BJ (cell line): ENCODE measurements around the gene SIPA1L3. TPM values are rescaled to one million over a fixed set of nuclear protein-coding genes. Genes with fewer than 3 reads are reported as not detected.

Source experiments
- CTCF ChIA-PET: fragments of 350-600 bp; formaldehyde crosslinking; extraction: SDS; loops from one replicate; lab custom pipeline; 2021; ENCODE audit warnings: antibody characterized with exemption, inconsistent platforms; lab: Yijun Ruan, JAX
- POLR2A ChIA-PET: fragments of 300-600 bp; sonication (Branson Sonifier 250); formaldehyde crosslinking; extraction: SDS; loops from one replicate; lab custom pipeline; 2021; ENCODE audit warnings: antibody characterized with exemption; lab: Charles Lee
- DNase-seq: peaks from one replicate; pipeline ENCODE4 v3.0.0-alpha.2; 2011; ENCODE audit warnings: low read depth
- H3K27me3 ChIP-seq: 2 replicates; pipeline ENCODE4 v1.6.0; 2011; ENCODE audit warnings: low read length; ENCODE audit not compliant: control insufficient read depth, insufficient read depth
- H3K36me3 ChIP-seq: 2 replicates; pipeline ENCODE4 v1.5.1; 2011; ENCODE audit warnings: low read length; ENCODE audit not compliant: control insufficient read depth, insufficient read depth
- H3K4me3 ChIP-seq: 2 replicates; pipeline ENCODE4 v1.5.1; 2011; ENCODE audit warnings: low read depth, mild to moderate bottlenecking, control low read depth, low read length
- CTCF ChIP-seq: IDR thresholded peaks from 2 replicates; pipeline ENCODE4 v1.5.1; 2011; ENCODE audit warnings: low read depth, mild to moderate bottlenecking, control low read depth, inconsistent platforms, low read length, moderate library complexity; ENCODE audit not compliant: insufficient read depth
- polyA plus RNA-seq: library from polyadenylated mRNA; depleted of rRNA; stranded (reverse); fragments of >200 nt; gene quantifications from 2 replicates; pipeline ENCODE4 v1.2.3, GENCODE V29; 2011

The SIPA1L3 gene
- polyA plus RNA-seq, 1 experiment = 4.5 TPM

DNA sequence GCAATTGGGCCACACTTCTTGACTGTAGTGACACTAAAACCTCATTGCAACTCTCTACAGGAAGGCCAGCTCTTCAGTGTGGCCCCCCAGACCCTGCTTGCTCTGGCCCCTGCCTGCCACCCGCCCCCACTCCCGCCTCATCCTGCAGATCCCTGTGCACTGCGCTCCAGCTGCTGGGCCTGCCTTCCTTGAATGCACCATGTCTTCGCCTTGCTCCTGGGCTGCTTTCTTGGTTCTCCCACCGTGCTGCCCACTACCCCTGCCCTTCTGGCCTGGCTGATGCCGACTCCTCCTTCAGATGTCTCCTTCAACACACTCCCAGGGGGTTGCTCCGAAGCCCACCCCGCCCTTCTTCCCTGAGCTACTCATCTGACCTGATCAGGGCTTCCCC, 98.2 kb downstream of the SIPA1L3 start:
- H3K4me3 ChIP-seq = no peak overlapping the region
- no peaks in the 10 kb centered on the region for H3K27me3 ChIP-seq
- no peaks in the 10 kb centered on the region for H3K36me3 ChIP-seq
- ChIA-PET CTCF (interaction anchor here (0.8 to 3.5 kb wide), 5 partner anchors 15 to 102 kb away, joined by 3 to 13 read pairs (median 3); no protein-coding TSS in a partner anchor), POLR2A (no interaction called here)
- no peak for DNase-seq
- TF ChIP-seq CTCF = no peak

- no peaks in the 10 kb centered on the region for H3K27me3 ChIP-seq
- no peak for DNase-seq
- no peak overlapping the region for H3K4me3 ChIP-seq
- POLR2A ChIA-PET = no interaction called here
- CTCF ChIA-PET = interaction anchor here (1.3 kb wide), 1 partner anchor 24 kb away, joined by 3 read pairs; no protein-coding TSS in a partner anchor
- no peak for TF ChIP-seq CTCF
- no peaks in the 10 kb centered on the region for H3K36me3 ChIP-seq
These were observed 99.5 kb downstream of the SIPA1L3 start for GRCh38 chr19:38006361-38007045.

DNA sequence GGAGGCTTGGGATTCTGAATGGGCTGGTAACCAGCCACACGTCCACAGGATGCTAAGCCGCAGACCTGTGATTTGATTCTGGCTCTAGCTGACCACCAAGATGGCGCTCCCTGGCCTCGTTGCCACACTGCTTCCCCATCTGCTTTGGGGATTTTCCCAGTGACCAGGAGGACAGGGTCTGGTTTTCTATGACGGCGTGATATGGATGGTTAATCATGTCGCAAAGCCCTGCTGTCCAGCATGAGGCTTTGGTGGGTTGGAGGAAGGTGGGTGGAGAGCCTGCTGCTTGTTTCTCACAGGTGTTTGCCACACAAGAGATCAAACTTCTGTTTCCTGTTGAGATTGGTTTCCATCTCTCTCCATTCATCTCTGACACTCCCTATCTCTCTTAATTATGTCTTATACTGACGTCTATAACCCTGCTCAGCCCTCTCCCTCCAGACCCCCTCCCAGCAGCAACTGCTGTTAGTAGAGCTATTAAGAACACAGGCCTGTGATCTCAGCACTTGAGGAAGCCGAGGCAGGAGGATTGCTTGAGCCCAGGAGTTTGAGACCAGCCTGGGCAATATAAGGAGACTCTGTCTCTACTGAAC, 102.7 kb downstream of the SIPA1L3 start:
- ChIA-PET CTCF (interaction anchor here (0.6 to 1.2 kb wide), 3 partner anchors 11 to 225 kb away, joined by 3 to 4 read pairs (median 3); no protein-coding TSS in a partner anchor), POLR2A (no interaction called here)
- no peak overlapping the region for H3K4me3 ChIP-seq
- H3K36me3 ChIP-seq = no peaks in the 10 kb centered on the region
- H3K27me3 ChIP-seq = no peaks in the 10 kb centered on the region
- no peak for TF ChIP-seq CTCF
- DNase-seq = no peak

DNA sequence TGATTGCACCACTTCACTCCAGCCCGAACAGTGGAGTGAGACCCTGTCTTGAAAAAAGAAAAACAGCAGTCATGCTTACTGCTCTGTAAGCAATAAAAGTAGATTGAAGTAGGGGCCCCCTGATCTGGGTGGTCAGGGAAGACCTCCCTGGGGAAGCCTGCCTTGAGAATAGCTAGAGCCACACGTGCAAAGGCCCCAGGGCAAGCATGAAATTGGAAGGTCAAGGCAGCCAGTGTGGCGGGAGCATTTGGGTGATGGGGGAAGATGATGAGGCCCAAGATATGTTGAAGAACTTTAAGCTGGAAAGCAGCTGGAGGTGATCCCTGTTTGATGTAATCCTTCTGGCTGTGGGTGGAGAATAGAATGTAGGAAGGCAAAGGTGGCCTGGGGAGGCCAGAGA, 104.4 kb downstream of the SIPA1L3 start:
- POLR2A ChIA-PET = no interaction called here
- Histone ChIP-seq H3K27me3 (no peaks in the 10 kb centered on the region), H3K4me3 (no peak overlapping the region), H3K36me3 (no peaks in the 10 kb centered on the region)
- no peak for DNase-seq
- CTCF ChIA-PET = no interaction called here
- no peak for TF ChIP-seq CTCF

DNA sequence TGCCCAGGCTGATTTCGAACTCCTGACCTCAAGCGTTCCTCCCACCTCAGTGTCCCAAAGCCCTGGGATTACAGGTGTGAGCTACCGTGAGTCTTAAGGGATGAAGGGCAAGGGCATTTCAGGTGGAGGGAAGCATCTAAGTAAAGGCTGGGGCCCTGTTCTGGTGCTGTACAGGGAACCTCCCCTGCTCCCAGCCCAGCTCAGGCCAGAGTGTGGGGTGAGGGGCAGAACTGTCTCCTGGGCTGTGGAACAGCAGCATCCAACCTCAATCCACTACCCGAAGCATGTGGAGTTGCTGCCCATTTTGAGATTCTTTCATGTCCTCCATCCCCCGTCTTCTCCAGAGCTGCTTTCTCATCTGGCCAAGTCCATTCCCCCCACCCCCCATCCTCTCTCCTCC, 105.3 kb downstream of the SIPA1L3 start:
- ChIA-PET POLR2A (no interaction called here), CTCF (interaction anchor here (1.3 to 1.4 kb wide), 2 partner anchors 12 to 110 kb away, joined by 4 to 5 read pairs; no protein-coding TSS in a partner anchor)

More for the DNA sequence above, 105.3 kb downstream of the SIPA1L3 start:
- Histone ChIP-seq H3K36me3 (no peaks in the 10 kb centered on the region), H3K4me3 (no peak overlapping the region), H3K27me3 (no peaks in the 10 kb centered on the region)
- no peak for TF ChIP-seq CTCF
- no peak for DNase-seq
